Heart left ventricle (tissue), 13 donors: Measurements from ENCODE around the gene SEMG1.

Experiments
- POLR2A ChIP-seq, 2 donors: fragments of 450-650 bp; IDR thresholded peaks; one replicate each; pipeline ENCODE4 v1.6.1; 2017; ENCODE audit warnings: antibody characterized with exemption in 2 of 2, mild to moderate bottlenecking in 2 of 2, moderate library complexity in 2 of 2
- TF ChIP-seq, protein P1 (sequence below), 12 donors: fragments of 200-600 bp; sonication (generic) in 4 of 12; IDR thresholded peaks; one replicate each; pipeline versions ENCODE4 v1.5.0 to v1.8.0; 2018 to 2022; ENCODE audit warnings: antibody characterized with exemption in 12 of 12, mild to moderate bottlenecking in 5 of 12
- donor health status: ischemic (EF 13 %, LVEDD 7.1; RV severe dilation, severe dysfunction).
- donor health status: DM: no; HTN: yes; CAD: no.
- donor health status: DM: no; HTN: no; CAD: no.
- donor health status: ischemic (EF 25% LVEDD 6.9; RV normal size, moderate dysfunction).
- donor health status: ischemic (EF 25% LVEDD 5.7; RV mildly dilated, moderate dysfunction).
- donor health status: ischemic (EF 35%, LVEDD 5.7; RV mildly dilated, moderate dysfunction).
- donor health status: nonischemic (EF 11% LVEDD 7.7; RV severe dilation, severe dysfunction).
- donor health status: DM: yes; HTN: yes; CAD: no.
- donor health status: PGD.
- donor health status: ischemic (EF 29% LVEDD 5.4; RV normal size, mild dysfunction).
- donor health status: nonischemic (EF 23%, LVEDD 6.1; RV moderate dilation, normal function).

DNA sequence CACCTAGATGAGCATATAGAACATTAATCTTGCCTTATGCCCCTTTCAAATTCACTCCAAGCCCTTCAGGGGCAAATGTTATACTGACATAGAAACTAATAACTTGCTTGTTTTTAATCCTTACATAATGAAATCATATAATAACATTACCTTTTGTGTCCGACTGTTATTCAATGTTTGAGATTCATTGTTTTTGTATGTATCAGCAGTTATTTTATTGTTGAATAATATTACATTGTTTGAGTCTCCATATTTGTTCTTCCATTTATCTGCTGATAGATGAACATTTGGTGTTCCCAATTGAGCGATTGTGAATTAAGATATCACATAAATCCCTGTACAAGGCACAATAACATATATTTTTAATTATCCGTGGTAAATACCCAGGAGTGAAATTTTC, 6.0 kb downstream of the SEMG1 start:
- TF ChIP-seq, protein P1, sequence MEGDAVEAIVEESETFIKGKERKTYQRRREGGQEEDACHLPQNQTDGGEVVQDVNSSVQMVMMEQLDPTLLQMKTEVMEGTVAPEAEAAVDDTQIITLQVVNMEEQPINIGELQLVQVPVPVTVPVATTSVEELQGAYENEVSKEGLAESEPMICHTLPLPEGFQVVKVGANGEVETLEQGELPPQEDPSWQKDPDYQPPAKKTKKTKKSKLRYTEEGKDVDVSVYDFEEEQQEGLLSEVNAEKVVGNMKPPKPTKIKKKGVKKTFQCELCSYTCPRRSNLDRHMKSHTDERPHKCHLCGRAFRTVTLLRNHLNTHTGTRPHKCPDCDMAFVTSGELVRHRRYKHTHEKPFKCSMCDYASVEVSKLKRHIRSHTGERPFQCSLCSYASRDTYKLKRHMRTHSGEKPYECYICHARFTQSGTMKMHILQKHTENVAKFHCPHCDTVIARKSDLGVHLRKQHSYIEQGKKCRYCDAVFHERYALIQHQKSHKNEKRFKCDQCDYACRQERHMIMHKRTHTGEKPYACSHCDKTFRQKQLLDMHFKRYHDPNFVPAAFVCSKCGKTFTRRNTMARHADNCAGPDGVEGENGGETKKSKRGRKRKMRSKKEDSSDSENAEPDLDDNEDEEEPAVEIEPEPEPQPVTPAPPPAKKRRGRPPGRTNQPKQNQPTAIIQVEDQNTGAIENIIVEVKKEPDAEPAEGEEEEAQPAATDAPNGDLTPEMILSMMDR (IDR thresholded peaks at IDR 0.05), result no peak
- no peak for TF ChIP-seq POLR2A (IDR thresholded peaks at IDR 0.05)
